GM19438 (cell line): ENCODE measurements around the gene CLIP3.
"Not testable (repeated sequence)": the region's sequence is repeated elsewhere in the genome, so short reads cannot be mapped to it uniquely, and the experiment has no call there.

Experiments used
- ATAC-seq: cut with Tn5 transposase; IDR thresholded peaks from one replicate; pipeline ENCODE4 v1.9.1; 2021; ENCODE audit warnings: low read depth; ENCODE audit not compliant: unreplicated experiment

The CLIP3 gene

GRCh38 chr19:36049080-36049698 is 16.5 kb upstream of the CLIP3 start:
- ATAC-seq: no peak

- ATAC-seq: no peak
Measured at GRCh38 chr19:36047835-36048234, 15.2 kb upstream of the CLIP3 start.

GRCh38 chr19:36046443-36047050 is 13.9 kb upstream of the CLIP3 start:
- ATAC-seq: no peak

- no peak for ATAC-seq
Measured at GRCh38 chr19:36043952-36044351, 11.3 kb upstream of the CLIP3 start.

GRCh38 chr19:36041831-36042230 is 9.2 kb upstream of the CLIP3 start:
- ATAC-seq: no peak

GRCh38 chr19:36041092-36041491 is 8.4 kb upstream of the CLIP3 start:
- ATAC-seq: not testable (repeated sequence)

GRCh38 chr19:36040495-36040894 is 7.8 kb upstream of the CLIP3 start:
- ATAC-seq: no peak

- no peak for ATAC-seq
Measured at GRCh38 chr19:36031308-36031707, 1.4 kb downstream of the CLIP3 start.

GRCh38 chr19:36030264-36031148 is 2.2 kb downstream of the CLIP3 start:
- no peak for ATAC-seq

- no peak for ATAC-seq
Measured at GRCh38 chr19:36028313-36029041, 4.2 kb downstream of the CLIP3 start.

GRCh38 chr19:36027696-36028095 is 5.0 kb downstream of the CLIP3 start:
- ATAC-seq: no peak

- no peak for ATAC-seq
Measured at GRCh38 chr19:36026091-36026876, 6.4 kb downstream of the CLIP3 start.

- no peak for ATAC-seq
Measured at GRCh38 chr19:36025541-36025940, 7.1 kb downstream of the CLIP3 start.

GRCh38 chr19:36023432-36023831 is 9.2 kb downstream of the CLIP3 start:
- no peak for ATAC-seq

GRCh38 chr19:36019061-36019670 is 13.5 kb downstream of the CLIP3 start:
- no peak for ATAC-seq

GRCh38 chr19:36014012-36014924 is 18.4 kb downstream of the CLIP3 start, which contains the start of gene ALKBH6:
Gene ALKBH6 (minus strand): TSS chr19:36014213. CDS start chr19:36013397, 816 bp downstream.
- peak; percentile 98 for ATAC-seq

- ATAC-seq: no peak
Measured at GRCh38 chr19:36013280-36014011, 19.2 kb downstream of the CLIP3 start.

GRCh38 chr19:36010402-36010801 is 22.3 kb downstream of the CLIP3 start:
- no peak for ATAC-seq
